Thyroid gland (tissue), 4 donors: Measurements from ENCODE around the gene TMCC2.
A peak's percentile ranks its signal among the peaks of the same experiment; 100 is the strongest.

Experiments
- POLR2A ChIP-seq, 2 donors: fragments of 450-650 bp; IDR thresholded peaks; one replicate each; pipeline ENCODE4 v1.6.1; 2017; ENCODE audit warnings: antibody characterized with exemption in 2 of 2, mild to moderate bottlenecking in 2 of 2, moderate library complexity in 1 of 2
- TF ChIP-seq, protein P1 (sequence below), 6 experiments: fragments of 200-600 bp in 3 of 6; fragments of 450-650 bp in 3 of 6; sonication (generic) in 3 of 6; IDR thresholded peaks; one replicate each; pipeline ENCODE4 v1.5.1; 2016 to 2019; ENCODE audit warnings: antibody characterized with exemption in 6 of 6, mild to moderate bottlenecking in 2 of 6, inconsistent platforms in 1 of 6, moderate library complexity in 1 of 6

DNA sequence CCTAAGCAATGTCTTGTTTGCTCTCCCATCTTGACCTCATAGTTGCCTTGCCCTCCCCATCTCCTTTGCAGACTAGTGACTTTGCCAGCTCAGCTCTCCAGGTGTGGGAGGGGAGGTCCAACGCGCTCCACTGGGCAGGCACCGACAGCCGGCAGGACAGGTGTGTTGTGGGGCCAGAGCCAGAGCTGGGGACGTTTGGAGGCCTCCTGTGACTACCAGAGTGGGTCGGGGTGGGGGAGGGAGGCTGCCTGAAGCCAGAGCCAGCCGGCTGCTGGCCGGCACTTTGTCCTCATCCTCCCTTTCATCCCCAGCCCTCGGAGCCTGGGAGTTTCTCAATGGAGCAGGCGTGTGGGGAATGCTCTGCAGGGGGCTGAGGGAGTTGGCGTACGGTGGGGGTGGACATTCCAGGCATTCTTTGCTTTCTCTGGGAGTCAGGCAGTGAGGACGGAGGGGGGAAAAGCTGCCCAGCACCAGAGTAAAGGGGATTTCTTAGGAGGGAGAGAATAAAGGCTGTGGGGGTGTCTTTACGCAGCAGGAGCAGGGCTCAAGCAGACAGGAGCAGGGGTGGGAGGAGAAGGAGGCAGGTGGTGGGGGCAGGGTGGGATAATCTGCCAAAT is 73.6 kb downstream of the TMCC2 start:
- TF ChIP-seq, protein P1, sequence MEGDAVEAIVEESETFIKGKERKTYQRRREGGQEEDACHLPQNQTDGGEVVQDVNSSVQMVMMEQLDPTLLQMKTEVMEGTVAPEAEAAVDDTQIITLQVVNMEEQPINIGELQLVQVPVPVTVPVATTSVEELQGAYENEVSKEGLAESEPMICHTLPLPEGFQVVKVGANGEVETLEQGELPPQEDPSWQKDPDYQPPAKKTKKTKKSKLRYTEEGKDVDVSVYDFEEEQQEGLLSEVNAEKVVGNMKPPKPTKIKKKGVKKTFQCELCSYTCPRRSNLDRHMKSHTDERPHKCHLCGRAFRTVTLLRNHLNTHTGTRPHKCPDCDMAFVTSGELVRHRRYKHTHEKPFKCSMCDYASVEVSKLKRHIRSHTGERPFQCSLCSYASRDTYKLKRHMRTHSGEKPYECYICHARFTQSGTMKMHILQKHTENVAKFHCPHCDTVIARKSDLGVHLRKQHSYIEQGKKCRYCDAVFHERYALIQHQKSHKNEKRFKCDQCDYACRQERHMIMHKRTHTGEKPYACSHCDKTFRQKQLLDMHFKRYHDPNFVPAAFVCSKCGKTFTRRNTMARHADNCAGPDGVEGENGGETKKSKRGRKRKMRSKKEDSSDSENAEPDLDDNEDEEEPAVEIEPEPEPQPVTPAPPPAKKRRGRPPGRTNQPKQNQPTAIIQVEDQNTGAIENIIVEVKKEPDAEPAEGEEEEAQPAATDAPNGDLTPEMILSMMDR (IDR thresholded peaks at IDR 0.05), result no peak
- TF ChIP-seq POLR2A (IDR thresholded peaks at IDR 0.05), result peak in 1 of 2 donors; percentile 47
